Measurements from ENCODE around the gene SLC12A3.

Gene SLC12A3

DNA sequence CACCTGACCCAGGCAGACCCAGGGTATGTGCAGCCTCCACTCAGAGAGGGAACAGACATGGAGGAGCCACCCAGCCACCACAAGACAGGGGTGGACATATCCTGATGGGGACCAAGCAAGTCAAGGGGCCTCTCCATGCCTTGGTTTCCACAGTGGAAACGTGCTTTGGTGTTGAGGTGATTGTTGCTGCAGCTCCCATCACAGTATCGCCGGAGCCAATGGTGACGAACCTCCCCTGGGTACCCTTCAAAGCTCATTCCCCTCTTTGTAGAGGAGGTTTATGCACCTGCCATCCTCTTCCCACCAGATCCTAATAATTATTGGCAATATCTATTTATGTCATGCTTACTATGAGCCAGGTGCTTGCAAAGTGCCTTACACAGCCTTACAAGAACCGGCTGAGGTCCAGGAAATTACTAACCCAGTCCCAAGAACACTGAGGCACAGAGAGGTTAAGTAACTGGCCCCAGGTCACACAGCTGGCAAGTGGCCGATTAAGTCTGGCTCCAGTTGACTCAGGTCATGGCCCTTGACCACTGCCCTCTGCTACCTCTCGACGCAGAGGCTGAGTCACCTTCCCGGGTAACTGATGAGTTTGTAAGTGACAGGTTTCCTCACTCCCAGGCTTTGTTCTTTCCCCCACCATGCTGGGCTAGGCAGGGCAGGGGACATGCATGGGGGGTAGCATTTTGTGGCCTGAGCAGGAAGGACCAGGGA is 20.6 kb downstream of the SLC12A3 start:
- H3K4me1 ChIP-seq (ENCODE audit: control insufficient read depth, insufficient read depth, low read length): no peaks in the 10 kb centered on the region
- H3K27me3 ChIP-seq (ENCODE audit: control insufficient read depth, insufficient read depth, low read length): no peaks in the 10 kb centered on the region
- no peak overlapping the region for H3K9ac ChIP-seq (ENCODE audit: low read depth, low read length)
- peaks cover 10% of the 10 kb centered on the region for H3K9me3 ChIP-seq (ENCODE audit: control insufficient read depth, insufficient read depth, low read length)
- H3K4me3 ChIP-seq (ENCODE audit: low read depth, low read length): no peak overlapping the region
- H3K36me3 ChIP-seq (ENCODE audit: control insufficient read depth, insufficient read depth, low read length): no peaks in the 10 kb centered on the region

- no peak overlapping the region for H3K9ac ChIP-seq (ENCODE audit: low read depth, low read length)
- peaks cover 10% of the 10 kb centered on the region for H3K9me3 ChIP-seq (ENCODE audit: control insufficient read depth, insufficient read depth, low read length)
- H3K27me3 ChIP-seq (ENCODE audit: control insufficient read depth, insufficient read depth, low read length): no peaks in the 10 kb centered on the region
- no peaks in the 10 kb centered on the region for H3K4me1 ChIP-seq (ENCODE audit: control insufficient read depth, insufficient read depth, low read length)
- H3K4me3 ChIP-seq (ENCODE audit: low read depth, low read length): no peak overlapping the region
- H3K36me3 ChIP-seq (ENCODE audit: control insufficient read depth, insufficient read depth, low read length): no peaks in the 10 kb centered on the region
These were observed 21.3 kb downstream of the SLC12A3 start for GRCh38 chr16:56886296-56886695.

GRCh38 chr16:56886826-56887225 is 21.8 kb downstream of the SLC12A3 start:
- H3K9me3 ChIP-seq (ENCODE audit: control insufficient read depth, insufficient read depth, low read length): peaks cover 10% of the 10 kb centered on the region
- H3K4me3 ChIP-seq (ENCODE audit: low read depth, low read length): no peak overlapping the region
- H3K4me1 ChIP-seq (ENCODE audit: control insufficient read depth, insufficient read depth, low read length): no peaks in the 10 kb centered on the region
- no peak overlapping the region for H3K9ac ChIP-seq (ENCODE audit: low read depth, low read length)
- H3K27me3 ChIP-seq (ENCODE audit: control insufficient read depth, insufficient read depth, low read length): no peaks in the 10 kb centered on the region
- no peaks in the 10 kb centered on the region for H3K36me3 ChIP-seq (ENCODE audit: control insufficient read depth, insufficient read depth, low read length)

DNA sequence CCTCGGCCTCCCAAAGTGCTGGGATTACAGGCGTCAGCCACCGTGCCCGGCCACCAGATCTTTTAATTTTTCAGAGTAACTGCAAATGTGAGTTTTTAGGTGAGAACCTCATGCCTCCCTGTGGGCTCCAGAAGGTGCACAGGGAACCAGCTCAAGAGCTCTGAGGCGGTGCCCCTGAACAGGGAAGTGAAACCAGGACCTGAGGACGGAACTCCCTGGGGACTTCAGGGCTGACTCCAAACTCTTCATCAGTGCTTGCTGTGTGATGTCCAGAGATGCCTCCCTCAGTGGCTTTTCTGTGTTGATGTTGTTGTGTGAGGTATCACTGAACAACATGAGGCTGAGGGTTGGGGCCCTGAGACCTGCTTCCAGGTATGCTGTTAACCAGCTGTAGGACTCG is 23.8 kb downstream of the SLC12A3 start:
- Histone ChIP-seq H3K9me3 (ENCODE audit: control insufficient read depth, insufficient read depth, low read length) (peaks cover 10% of the 10 kb centered on the region), H3K27me3 (ENCODE audit: control insufficient read depth, insufficient read depth, low read length) (no peaks in the 10 kb centered on the region), H3K4me3 (ENCODE audit: low read depth, low read length) (no peak overlapping the region), H3K4me1 (ENCODE audit: control insufficient read depth, insufficient read depth, low read length) (no peaks in the 10 kb centered on the region), H3K9ac (ENCODE audit: low read depth, low read length) (no peak overlapping the region), H3K36me3 (ENCODE audit: control insufficient read depth, insufficient read depth, low read length) (no peaks in the 10 kb centered on the region)

DNA sequence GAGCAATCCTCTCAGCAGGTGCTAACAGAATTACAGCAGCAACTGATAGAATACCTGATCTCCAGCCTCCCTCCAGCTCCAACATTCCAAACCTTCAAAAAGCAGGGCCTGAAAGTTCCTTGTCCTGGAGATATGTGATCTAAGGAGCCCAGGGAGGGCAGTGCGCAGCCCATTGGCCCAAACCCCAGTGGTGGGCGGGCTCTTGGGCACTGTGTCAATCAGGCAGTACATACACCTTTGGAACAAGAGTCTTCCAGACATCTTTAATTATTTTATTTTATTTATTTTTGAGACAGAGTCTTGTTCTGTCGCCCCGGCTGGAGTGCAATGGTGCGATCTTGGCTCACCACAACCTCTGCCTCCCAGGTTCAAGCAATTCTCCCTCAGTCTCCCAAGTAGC is 24.2 kb downstream of the SLC12A3 start:
- H3K4me1 ChIP-seq (ENCODE audit: control insufficient read depth, insufficient read depth, low read length): no peaks in the 10 kb centered on the region
- H3K27me3 ChIP-seq (ENCODE audit: control insufficient read depth, insufficient read depth, low read length): no peaks in the 10 kb centered on the region
- H3K9me3 ChIP-seq (ENCODE audit: control insufficient read depth, insufficient read depth, low read length): peaks cover 10% of the 10 kb centered on the region
- H3K36me3 ChIP-seq (ENCODE audit: control insufficient read depth, insufficient read depth, low read length): no peaks in the 10 kb centered on the region
- H3K9ac ChIP-seq (ENCODE audit: low read depth, low read length): no peak overlapping the region
- H3K4me3 ChIP-seq (ENCODE audit: low read depth, low read length): no peak overlapping the region

GRCh38 chr16:56891685-56892084 is 26.7 kb downstream of the SLC12A3 start:
- Histone ChIP-seq H3K9ac (ENCODE audit: low read depth, low read length) (no peak overlapping the region), H3K4me1 (ENCODE audit: control insufficient read depth, insufficient read depth, low read length) (no peaks in the 10 kb centered on the region)

DNA sequence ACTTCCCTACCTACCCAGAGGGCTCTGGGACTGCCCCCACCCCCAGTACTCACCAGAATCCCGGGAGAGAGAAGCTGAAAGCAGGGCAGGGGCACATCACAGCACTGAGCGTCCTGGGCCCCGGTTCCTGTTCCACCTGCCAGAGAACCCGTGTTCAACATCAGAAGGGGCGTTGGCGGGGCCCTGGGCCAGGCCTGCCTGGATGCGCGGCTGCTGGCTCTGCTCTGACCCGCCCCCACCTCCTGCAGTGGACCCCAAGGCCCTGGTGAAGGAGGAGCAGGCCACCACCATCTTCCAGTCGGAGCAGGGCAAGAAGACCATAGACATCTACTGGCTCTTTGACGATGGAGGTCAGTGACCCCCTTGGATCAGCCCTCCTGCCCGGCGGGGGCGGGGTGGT is 27.7 kb downstream of the SLC12A3 start:
- H3K9me3 ChIP-seq (ENCODE audit: control insufficient read depth, insufficient read depth, low read length): no peaks in the 10 kb centered on the region
- no peak overlapping the region for H3K9ac ChIP-seq (ENCODE audit: low read depth, low read length)
- no peaks in the 10 kb centered on the region for H3K27me3 ChIP-seq (ENCODE audit: control insufficient read depth, insufficient read depth, low read length)
- H3K36me3 ChIP-seq (ENCODE audit: control insufficient read depth, insufficient read depth, low read length): no peaks in the 10 kb centered on the region
- H3K4me3 ChIP-seq (ENCODE audit: low read depth, low read length): no peak overlapping the region
- H3K4me1 ChIP-seq (ENCODE audit: control insufficient read depth, insufficient read depth, low read length): no peaks in the 10 kb centered on the region

More at GRCh38 chr16:56891685-56892084, 26.7 kb downstream of the SLC12A3 start:
- Histone ChIP-seq H3K36me3 (ENCODE audit: control insufficient read depth, insufficient read depth, low read length) (no peaks in the 10 kb centered on the region), H3K9me3 (ENCODE audit: control insufficient read depth, insufficient read depth, low read length) (no peaks in the 10 kb centered on the region), H3K27me3 (ENCODE audit: control insufficient read depth, insufficient read depth, low read length) (no peaks in the 10 kb centered on the region), H3K4me3 (ENCODE audit: low read depth, low read length) (no peak overlapping the region)

DNA sequence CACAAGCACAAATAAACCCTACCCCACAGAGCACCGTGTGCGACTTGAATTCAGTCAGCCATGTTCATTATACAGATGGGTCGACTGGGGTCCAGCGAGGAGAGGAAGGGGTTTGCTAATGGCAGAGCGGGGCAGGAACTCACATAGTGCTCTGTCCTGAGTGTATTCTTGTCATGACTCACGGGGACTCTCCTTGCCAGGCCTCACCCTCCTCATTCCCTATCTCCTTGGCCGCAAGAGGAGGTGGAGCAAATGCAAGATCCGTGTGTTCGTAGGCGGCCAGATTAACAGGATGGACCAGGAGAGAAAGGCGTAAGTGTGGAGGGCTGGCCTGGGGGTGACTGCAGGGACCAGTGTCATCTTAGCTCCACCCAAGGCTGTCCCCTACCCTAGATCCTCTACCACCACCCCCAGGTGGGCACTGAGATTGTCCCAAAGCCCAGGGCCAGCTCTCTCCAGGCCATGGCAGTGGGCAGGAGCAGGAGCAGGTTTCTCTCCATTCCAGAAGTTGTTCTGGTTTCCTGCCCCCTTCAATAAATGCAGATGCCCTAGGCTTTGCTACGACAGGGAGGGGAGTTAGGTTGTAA is 29.4 kb downstream of the SLC12A3 start:
- H3K9me3 ChIP-seq (ENCODE audit: control insufficient read depth, insufficient read depth, low read length): no peaks in the 10 kb centered on the region
- no peaks in the 10 kb centered on the region for H3K36me3 ChIP-seq (ENCODE audit: control insufficient read depth, insufficient read depth, low read length)
- no peaks in the 10 kb centered on the region for H3K27me3 ChIP-seq (ENCODE audit: control insufficient read depth, insufficient read depth, low read length)
- H3K9ac ChIP-seq (ENCODE audit: low read depth, low read length): no peak overlapping the region
- H3K4me3 ChIP-seq (ENCODE audit: low read depth, low read length): no peak overlapping the region
- H3K4me1 ChIP-seq (ENCODE audit: control insufficient read depth, insufficient read depth, low read length): no peaks in the 10 kb centered on the region

DNA sequence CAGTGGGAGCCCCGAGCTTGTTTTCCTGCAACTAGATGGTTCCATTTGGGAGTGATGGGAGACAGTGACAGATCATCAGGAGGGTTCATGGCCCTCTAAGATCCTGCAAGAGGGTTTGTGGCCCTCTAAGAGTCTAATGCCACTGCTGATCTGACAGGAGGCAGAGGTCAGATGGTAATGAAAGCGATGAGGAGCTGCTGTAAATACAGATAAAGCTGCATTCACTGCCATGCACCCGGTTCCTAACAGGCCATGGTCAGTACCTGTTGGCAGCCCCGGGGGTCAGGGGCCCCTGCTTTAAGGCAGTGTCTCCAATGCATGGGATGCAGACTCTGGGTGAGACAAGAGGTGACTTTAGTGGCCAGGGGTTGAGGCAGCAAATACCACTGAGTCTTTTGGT is 30.8 kb downstream of the SLC12A3 start:
- no peak overlapping the region for H3K9ac ChIP-seq (ENCODE audit: low read depth, low read length)
- no peaks in the 10 kb centered on the region for H3K27me3 ChIP-seq (ENCODE audit: control insufficient read depth, insufficient read depth, low read length)
- no peak overlapping the region for H3K4me3 ChIP-seq (ENCODE audit: low read depth, low read length)
- H3K36me3 ChIP-seq (ENCODE audit: control insufficient read depth, insufficient read depth, low read length): no peaks in the 10 kb centered on the region
- no peaks in the 10 kb centered on the region for H3K4me1 ChIP-seq (ENCODE audit: control insufficient read depth, insufficient read depth, low read length)
- H3K9me3 ChIP-seq (ENCODE audit: control insufficient read depth, insufficient read depth, low read length): no peaks in the 10 kb centered on the region

DNA sequence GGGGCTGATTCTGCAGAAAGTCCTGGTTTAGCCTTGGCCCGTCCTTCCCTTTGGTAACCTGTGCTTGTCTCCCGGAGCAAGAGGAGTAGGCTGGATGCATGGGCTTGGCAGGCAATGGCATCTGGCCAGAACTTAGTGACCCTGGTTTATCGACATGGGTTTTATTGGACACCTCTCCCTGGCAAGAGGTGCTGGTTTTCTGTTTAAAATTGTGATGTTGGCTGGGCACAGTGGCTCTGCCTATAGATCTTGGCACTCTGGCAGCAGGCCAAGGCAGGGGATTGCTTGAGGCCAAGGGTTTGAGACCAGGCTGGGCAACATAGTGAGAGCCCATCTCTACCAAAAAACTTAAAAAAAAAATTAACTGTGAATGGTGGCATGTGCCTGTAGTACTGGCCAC is 31.2 kb downstream of the SLC12A3 start:
- H3K36me3 ChIP-seq (ENCODE audit: control insufficient read depth, insufficient read depth, low read length): no peaks in the 10 kb centered on the region
- H3K4me3 ChIP-seq (ENCODE audit: low read depth, low read length): no peak overlapping the region
- H3K9ac ChIP-seq (ENCODE audit: low read depth, low read length): no peak overlapping the region
- H3K9me3 ChIP-seq (ENCODE audit: control insufficient read depth, insufficient read depth, low read length): no peaks in the 10 kb centered on the region
- no peaks in the 10 kb centered on the region for H3K4me1 ChIP-seq (ENCODE audit: control insufficient read depth, insufficient read depth, low read length)
- H3K27me3 ChIP-seq (ENCODE audit: control insufficient read depth, insufficient read depth, low read length): no peaks in the 10 kb centered on the region

- Histone ChIP-seq H3K9ac (ENCODE audit: low read depth, low read length) (no peak overlapping the region), H3K4me1 (ENCODE audit: control insufficient read depth, insufficient read depth, low read length) (no peaks in the 10 kb centered on the region), H3K36me3 (ENCODE audit: control insufficient read depth, insufficient read depth, low read length) (no peaks in the 10 kb centered on the region), H3K9me3 (ENCODE audit: control insufficient read depth, insufficient read depth, low read length) (no peaks in the 10 kb centered on the region), H3K27me3 (ENCODE audit: control insufficient read depth, insufficient read depth, low read length) (no peaks in the 10 kb centered on the region), H3K4me3 (ENCODE audit: low read depth, low read length) (no peak overlapping the region)
These were observed 32.2 kb downstream of the SLC12A3 start for GRCh38 chr16:56897026-56897799.

GRCh38 chr16:56898847-56899246 is 33.8 kb downstream of the SLC12A3 start:
- Histone ChIP-seq H3K4me1 (ENCODE audit: control insufficient read depth, insufficient read depth, low read length) (no peaks in the 10 kb centered on the region), H3K4me3 (ENCODE audit: low read depth, low read length) (no peak overlapping the region), H3K9ac (ENCODE audit: low read depth, low read length) (no peak overlapping the region), H3K36me3 (ENCODE audit: control insufficient read depth, insufficient read depth, low read length) (no peaks in the 10 kb centered on the region), H3K9me3 (ENCODE audit: control insufficient read depth, insufficient read depth, low read length) (no peaks in the 10 kb centered on the region), H3K27me3 (ENCODE audit: control insufficient read depth, insufficient read depth, low read length) (no peaks in the 10 kb centered on the region)

Measured in iPS-15b (cell line).